GF-D8 (cell line): ENCODE data around the gene COL5A3.

Source experiments
- DNase-seq: peaks from one replicate; lab custom pipeline; 2025; lab: John Stamatoyannopoulos, UW

The COL5A3 gene

GRCh38 chr19:10010939-10011338, 635 bp upstream of the COL5A3 start:
- DNase-seq: no peak

- no peak for DNase-seq
These were observed 535 bp downstream of the COL5A3 start for GRCh38 chr19:10009714-10010224.

- DNase-seq: no peak
These were observed 2.0 kb downstream of the COL5A3 start for GRCh38 chr19:10008184-10008765.

DNA sequence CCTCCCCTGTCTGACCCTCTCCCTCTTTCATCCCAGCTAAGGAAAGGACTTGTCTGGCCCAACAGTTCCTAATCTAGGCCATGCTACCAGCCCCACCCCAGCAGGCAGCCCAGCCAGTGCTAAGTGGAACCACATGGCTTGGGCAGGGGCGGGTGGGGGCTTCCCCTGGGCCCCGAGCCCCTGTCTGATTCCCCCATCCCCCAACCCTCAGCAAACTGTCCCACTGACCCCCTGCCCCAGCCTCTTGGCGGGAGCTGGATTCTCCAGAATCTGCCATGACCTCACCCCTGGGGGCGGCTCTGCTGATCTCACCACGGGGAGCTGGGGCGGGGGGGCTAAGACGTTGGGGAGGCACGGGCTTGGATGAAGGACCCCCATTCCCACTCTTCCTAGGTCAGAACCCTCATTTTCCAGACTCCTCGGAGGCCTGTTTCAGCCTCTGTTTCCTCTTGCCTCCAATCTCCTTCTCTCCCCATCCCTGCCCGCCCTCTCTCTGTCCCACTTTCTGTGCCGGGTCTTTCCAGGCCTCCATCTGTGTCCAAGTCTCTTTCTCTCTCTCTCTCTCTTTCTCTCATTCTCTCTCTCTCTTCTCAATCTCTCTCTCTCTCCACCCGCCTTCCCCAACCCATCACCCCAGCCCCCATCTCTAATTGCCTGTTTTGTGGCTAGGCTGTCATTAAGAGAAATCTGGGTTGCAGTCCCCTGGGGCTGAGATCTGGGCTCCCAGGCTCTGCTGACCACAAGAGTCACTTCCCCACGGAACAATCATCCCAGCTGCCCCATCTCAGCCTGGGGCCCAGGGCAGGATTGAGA, 2.7 kb downstream of the COL5A3 start:
- no peak for DNase-seq

GRCh38 chr19:10006752-10007323, 3.5 kb downstream of the COL5A3 start:
- DNase-seq: no peak

GRCh38 chr19:10006335-10006708, 4.0 kb downstream of the COL5A3 start:
- DNase-seq: no peak

GRCh38 chr19:10005632-10006334, 4.5 kb downstream of the COL5A3 start:
- no peak for DNase-seq

- no peak for DNase-seq
These were observed 5.7 kb downstream of the COL5A3 start for GRCh38 chr19:10004617-10005016.

DNA sequence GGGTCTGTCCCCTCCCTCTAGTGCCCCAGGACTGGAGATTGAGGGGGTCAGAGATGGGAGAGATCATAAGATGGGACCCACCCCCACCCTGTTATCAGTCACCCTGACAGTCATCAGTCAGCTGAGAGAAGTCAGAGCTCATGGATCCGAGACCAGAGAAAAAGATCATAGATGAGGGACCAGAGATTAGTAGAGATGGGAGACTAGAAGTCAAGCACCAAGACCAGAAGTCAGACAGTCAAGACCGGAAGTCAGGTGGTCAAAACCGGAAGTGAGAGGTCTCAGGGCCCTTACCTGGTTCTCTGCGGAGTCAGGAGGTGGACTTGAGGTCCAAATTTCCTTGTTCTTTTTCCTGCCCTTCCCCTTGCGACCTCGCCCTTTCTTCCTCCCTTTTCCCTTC, 7.0 kb downstream of the COL5A3 start:
- DNase-seq: no peak

- DNase-seq: no peak
These were observed 8.4 kb downstream of the COL5A3 start for GRCh38 chr19:10001899-10002298.

- no peak for DNase-seq
These were observed 10.0 kb downstream of the COL5A3 start for GRCh38 chr19:10000171-10000826.

DNA sequence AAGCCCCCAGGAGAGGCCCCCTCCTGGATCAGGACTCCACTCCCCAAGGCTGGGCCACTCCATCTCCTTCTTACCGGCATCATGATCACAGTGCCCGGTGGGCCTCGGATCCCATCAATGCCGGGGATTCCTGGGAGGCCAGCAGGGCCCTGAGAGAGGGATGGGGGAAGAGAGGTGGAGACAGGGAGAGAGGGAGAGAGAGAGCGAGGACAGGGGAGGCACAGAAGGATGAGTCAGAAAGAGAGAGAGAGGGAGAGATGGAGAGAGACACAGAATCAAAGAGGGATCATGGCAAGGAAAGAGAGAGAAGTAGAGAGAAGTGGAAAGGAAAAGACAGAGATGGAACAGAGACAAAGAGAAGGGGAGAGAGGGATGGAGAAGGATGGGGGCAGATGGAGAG, 13.8 kb downstream of the COL5A3 start:
- DNase-seq: no peak

DNA sequence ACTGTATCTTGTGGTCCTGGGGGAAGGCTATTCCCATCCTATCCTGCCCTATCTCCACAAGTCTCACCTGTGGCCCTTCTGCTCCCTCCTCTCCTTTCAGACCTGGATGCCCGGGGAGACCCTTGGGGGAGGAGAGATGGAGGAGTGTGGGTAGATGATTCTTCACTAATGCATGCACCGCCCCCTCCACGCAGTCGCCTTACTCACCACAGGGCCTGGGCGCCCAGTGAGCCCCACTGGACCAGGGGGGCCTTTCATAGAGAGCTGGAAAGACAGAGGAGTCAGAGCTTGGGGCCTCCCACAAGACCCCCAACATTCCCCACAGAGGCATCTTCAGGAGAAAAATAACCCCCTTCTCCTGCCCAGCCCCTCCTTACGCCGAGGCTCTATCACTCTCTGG, 14.3 kb downstream of the COL5A3 start:
- DNase-seq: no peak

DNA sequence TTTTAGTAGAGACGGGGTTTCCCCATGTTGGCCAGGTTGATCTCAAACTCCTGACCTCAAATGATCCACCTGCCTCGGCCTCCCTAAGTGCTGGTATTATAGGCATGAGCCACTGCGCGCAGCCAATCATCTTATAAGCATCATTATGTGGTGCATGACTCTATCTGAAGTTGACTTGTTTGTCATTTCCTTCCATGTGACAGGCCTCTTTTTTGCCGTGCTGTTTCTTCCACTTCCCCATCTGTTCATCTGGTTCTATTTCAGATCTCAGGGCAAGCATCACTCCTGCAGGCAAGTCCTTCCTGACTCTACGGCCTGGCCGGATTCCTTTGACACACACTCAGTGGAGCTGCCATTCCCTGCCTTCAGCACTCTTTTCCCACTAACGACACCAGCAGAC, 15.2 kb downstream of the COL5A3 start:
- DNase-seq: no peak

DNA sequence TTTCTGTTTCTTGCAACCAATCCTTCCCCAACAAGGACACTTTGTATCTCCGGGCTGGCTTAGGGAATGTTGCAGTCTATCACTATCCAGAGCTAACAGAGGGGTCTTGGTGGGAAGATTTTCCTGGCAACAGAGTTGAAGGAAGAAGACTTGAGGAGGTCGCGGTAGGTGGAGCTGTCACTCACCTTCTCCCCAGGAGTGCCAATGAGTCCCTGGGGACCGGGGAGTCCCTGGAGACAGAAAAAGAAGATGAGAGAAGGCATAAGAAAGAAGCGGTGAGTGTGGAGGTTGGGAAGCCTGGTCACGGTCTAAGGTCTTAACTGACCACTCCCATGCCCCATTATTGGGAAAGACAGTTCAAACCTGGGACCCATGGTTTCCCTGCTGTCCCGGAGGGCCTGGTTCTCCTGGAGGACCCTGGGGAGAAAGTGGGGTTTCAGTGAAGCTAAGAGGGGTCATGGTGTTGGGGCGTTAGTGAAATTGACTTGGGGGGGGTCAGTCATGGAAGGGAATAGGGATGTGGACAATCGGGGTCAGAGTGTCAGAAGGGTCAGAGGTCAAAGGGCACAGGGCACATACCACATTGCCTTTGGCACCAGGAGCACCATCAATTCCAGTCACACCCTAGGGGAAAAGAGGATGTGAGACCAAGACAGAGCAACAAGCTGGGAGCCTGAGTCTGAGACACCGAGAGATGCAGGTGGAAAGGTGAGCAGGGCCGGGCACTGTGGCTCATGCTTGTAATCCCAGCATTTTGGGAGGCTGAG, 18.7 kb downstream of the COL5A3 start:
- no peak for DNase-seq

- no peak for DNase-seq
These were observed 20.8 kb downstream of the COL5A3 start for GRCh38 chr19:9989504-9989903.

DNA sequence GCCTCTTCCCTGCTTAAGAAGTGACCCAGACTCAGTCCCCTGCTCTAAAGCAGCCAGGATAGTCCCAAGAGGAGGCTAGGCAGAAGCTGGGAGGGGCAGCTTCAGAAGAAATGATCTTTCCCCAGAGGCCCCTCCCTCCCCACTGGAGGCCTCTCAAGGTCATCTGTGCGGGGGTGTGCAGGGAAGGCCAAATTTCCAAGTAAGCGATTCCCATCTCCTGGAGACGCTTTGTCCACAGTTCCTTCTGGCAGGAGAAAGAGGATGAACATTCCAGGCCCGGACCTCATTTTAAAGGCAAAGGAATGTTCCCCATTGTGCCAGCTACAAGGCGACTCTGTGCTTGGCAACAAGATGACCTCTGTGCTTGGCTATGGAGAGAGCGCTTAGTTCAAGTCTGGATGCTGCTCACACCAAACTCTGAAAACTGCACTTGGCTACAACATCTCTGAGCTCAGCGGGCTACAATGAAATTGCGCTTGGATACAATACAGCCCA, 23.5 kb downstream of the COL5A3 start:
- DNase-seq: no peak

DNA sequence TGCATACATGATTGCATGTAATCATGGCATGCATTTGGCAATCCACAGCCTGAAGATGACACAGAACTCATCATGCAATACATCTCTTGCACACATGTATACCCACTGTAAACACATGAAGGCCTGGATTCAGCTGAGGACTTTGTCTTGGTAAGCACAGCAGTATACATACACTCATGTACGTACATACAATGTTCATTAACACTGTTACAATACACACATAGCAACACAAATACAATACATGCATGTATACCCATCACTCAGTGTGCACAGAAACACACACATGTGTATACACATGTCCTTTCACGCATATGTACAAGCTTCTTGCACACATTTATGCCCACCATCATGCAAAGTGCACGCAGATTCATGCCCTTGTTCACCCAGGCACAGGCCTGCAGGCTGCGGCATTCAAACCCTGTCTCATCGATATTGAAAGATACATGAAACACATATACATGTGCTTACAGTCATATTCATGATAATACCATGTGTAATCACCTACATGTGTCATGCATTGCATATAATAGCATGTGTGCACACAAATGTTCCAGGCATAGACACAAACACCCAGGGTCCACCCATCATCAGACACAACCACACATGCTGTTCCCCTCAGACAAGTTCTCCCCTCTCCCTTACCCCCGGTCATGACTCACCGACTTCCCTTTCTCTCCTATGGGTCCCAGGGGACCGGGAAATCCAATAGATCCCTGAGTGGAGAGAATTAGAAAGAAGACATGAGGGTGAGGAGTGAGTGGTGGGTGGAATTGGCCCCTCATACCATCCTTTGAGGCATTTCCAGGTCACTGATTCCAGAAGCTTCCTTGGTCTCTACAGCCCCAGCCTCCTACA, 28.7 kb downstream of the COL5A3 start:
- no peak for DNase-seq

DNA sequence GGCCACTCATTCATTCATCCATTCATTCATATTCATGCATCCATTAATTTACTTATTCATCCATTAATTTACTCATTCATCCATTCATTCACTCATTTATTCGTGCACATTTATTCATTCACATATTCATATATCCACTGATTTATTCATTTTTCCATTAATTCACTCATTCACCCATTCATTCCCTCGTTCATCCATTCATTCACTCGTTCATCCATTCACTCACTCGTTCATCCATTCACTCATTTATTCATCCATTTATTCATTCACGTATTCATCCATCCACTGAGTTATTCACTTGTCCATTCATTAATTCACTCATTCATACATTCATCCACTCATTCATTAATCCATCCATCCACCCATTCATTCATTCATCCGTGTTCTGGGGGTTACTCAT, 38.2 kb downstream of the COL5A3 start:
- DNase-seq: no peak

- DNase-seq: no peak
These were observed 39.0 kb downstream of the COL5A3 start for GRCh38 chr19:9971166-9971897.
